ENCODE data around the gene SCMH1. TPM values are rescaled to one million over a fixed set of nuclear protein-coding genes. Genes with fewer than 3 reads are reported as not detected.
"Not testable (repeated sequence)": the region's sequence is repeated elsewhere in the genome, so short reads cannot be mapped to it uniquely, and the experiment has no call there.

SCMH1 gene
- total RNA-seq, 1 donor from 2014 or later = 57.6 TPM

GRCh38 chr1:41268154-41268770 lies 26.2 kb upstream of the SCMH1 start:
- Mint-ChIP-seq H3K4me1 (ENCODE audit: low read depth) (no peaks in the 10 kb centered on the region), H3K27me3 (peaks cover 17% of the 10 kb centered on the region), H3K9me3 (ENCODE audit: low read depth) (no peaks in the 10 kb centered on the region), H3K27ac (no peak overlapping the region), H3K4me3 (ENCODE audit: low read depth) (no peak overlapping the region), H3K36me3 (ENCODE audit: insufficient read depth) (no peaks in the 10 kb centered on the region)
- DNase-seq (ENCODE audit: low spot score, unreplicated experiment) = peak; percentile 75
- TF ChIP-seq CTCF (IDR thresholded peaks at IDR 0.05; ENCODE audit: unreplicated experiment) = peak; percentile 92

GRCh38 chr1:41261926-41262618 lies 20.0 kb upstream of the SCMH1 start:
- Mint-ChIP-seq H3K36me3 (ENCODE audit: insufficient read depth) (no peaks in the 10 kb centered on the region), H3K4me3 (ENCODE audit: low read depth) (no peak overlapping the region), H3K27me3 (peaks cover 2% of the 10 kb centered on the region), H3K27ac (no peak overlapping the region), H3K9me3 (ENCODE audit: low read depth) (no peaks in the 10 kb centered on the region), H3K4me1 (ENCODE audit: low read depth) (no peaks in the 10 kb centered on the region)
- no peak for TF ChIP-seq CTCF (IDR thresholded peaks at IDR 0.05; ENCODE audit: unreplicated experiment)
- no peak for DNase-seq (ENCODE audit: low spot score, unreplicated experiment)

GRCh38 chr1:41260768-41261167 lies 18.7 kb upstream of the SCMH1 start:
- Mint-ChIP-seq H3K27ac (no peak overlapping the region), H3K36me3 (ENCODE audit: insufficient read depth) (no peaks in the 10 kb centered on the region), H3K4me1 (ENCODE audit: low read depth) (no peaks in the 10 kb centered on the region), H3K27me3 (peaks cover 7% of the 10 kb centered on the region), H3K4me3 (ENCODE audit: low read depth) (no peak overlapping the region), H3K9me3 (ENCODE audit: low read depth) (peaks cover 4% of the 10 kb centered on the region)
- no peak for TF ChIP-seq CTCF (IDR thresholded peaks at IDR 0.05; ENCODE audit: unreplicated experiment)
- no peak for DNase-seq (ENCODE audit: low spot score, unreplicated experiment)

GRCh38 chr1:41259221-41259620 lies 17.1 kb upstream of the SCMH1 start:
- no peaks in the 10 kb centered on the region for H3K36me3 Mint-ChIP-seq (ENCODE audit: insufficient read depth)
- no peak for DNase-seq (ENCODE audit: low spot score, unreplicated experiment)
- peaks cover 5% of the 10 kb centered on the region for H3K27me3 Mint-ChIP-seq
- TF ChIP-seq CTCF (IDR thresholded peaks at IDR 0.05; ENCODE audit: unreplicated experiment) = no peak
- H3K27ac Mint-ChIP-seq = no peak overlapping the region
- H3K4me3 Mint-ChIP-seq (ENCODE audit: low read depth) = no peak overlapping the region
- H3K9me3 Mint-ChIP-seq (ENCODE audit: low read depth) = peaks cover 13% of the 10 kb centered on the region
- no peaks in the 10 kb centered on the region for H3K4me1 Mint-ChIP-seq (ENCODE audit: low read depth)

GRCh38 chr1:41255978-41256377 lies 13.9 kb upstream of the SCMH1 start:
- Mint-ChIP-seq H3K4me3 (ENCODE audit: low read depth) (no peak overlapping the region), H3K9me3 (ENCODE audit: low read depth) (peaks cover 34% of the 10 kb centered on the region), H3K4me1 (ENCODE audit: low read depth) (no peaks in the 10 kb centered on the region), H3K27ac (no peak overlapping the region), H3K36me3 (ENCODE audit: insufficient read depth) (peaks cover 2% of the 10 kb centered on the region), H3K27me3 (peaks cover 5% of the 10 kb centered on the region)
- no peak for TF ChIP-seq CTCF (IDR thresholded peaks at IDR 0.05; ENCODE audit: unreplicated experiment)
- DNase-seq (ENCODE audit: low spot score, unreplicated experiment) = no peak

GRCh38 chr1:41251120-41251519 lies 9.0 kb upstream of the SCMH1 start:
- H3K27me3 Mint-ChIP-seq; H3K4me3 Mint-ChIP-seq (ENCODE audit: low read depth): not testable (repeated sequence)

More at GRCh38 chr1:41251120-41251519, 9.0 kb upstream of the SCMH1 start:
- Mint-ChIP-seq H3K4me1 (ENCODE audit: low read depth) (peaks cover 18% of the 10 kb centered on the region), H3K9me3 (ENCODE audit: low read depth) (peaks cover 33% of the 10 kb centered on the region)
- H3K27ac Mint-ChIP-seq; DNase-seq (ENCODE audit: low spot score, unreplicated experiment); H3K36me3 Mint-ChIP-seq (ENCODE audit: insufficient read depth): not testable (repeated sequence)
